ENCODE data around the gene GRK6. TPM values are rescaled to one million over a fixed set of nuclear protein-coding genes. Genes with fewer than 3 reads are reported as not detected.
A peak's percentile ranks its signal among the peaks of the same experiment; 100 is the strongest.
"Not testable (repeated sequence)": the region's sequence is repeated elsewhere in the genome, so short reads cannot be mapped to it uniquely, and the experiment has no call there.

The GRK6 gene
- polyA plus RNA-seq, 5 donors: 14.8 to 27.7 (median 17.7) TPM

DNA sequence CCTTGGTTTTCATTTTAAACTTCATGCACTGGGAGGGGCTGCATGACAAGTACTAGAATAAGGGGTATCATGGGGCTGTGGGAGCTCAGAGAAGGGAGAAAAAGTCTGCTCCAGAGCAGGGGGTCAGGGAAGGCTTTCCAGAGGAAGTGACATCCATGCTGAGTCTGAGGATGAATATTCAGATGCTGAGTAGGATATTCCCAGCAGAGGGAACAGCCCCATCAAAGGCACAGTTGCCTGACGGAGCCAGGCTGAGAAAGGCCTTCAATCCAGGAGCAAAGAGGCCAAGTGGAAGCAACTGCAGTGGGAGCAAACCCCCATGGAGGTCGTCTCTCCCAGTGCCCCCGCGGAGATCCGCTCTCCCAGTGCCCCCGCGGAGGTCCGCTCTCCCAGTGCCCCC, 30.4 kb upstream of the GRK6 start:
- DNase-seq: no peak

DNA sequence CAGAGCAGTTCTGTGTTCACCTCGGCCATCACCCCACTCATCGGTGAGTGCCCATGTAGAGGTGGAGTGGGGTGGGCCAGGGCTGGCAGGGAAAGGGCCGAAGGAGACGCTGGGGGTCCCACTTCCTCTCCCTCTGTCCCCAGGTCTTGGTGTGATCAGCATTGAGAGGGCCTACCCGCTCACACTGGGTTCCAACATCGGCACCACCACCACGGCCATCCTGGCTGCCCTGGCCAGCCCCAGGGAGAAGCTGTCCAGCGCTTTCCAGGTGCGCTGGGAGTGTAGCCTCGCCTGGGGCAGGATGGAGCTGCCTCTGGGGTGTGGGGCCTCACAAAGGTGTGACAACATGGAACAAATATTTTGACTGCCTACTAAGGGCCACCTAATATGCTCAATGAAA, 29.7 kb upstream of the GRK6 start:
- DNase-seq: no peak

DNA sequence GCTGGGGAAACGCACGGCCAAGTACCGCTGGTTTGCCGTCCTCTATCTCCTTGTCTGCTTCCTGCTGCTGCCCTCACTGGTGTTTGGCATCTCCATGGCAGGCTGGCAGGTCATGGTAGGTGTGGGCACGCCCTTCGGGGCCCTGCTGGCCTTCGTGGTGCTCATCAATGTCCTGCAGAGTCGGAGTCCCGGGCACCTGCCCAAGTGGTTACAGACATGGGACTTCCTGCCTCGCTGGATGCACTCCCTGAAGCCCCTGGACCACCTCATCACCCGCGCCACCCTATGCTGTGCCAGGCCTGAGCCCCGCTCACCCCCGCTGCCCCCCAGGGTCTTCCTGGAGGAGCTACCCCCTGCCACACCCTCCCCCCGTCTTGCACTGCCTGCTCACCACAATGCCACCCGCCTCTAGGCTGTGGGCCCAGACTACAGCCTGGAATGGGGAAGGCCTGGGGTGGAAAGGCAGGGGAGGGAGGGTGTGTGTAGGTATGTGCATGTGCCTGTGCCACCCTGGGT, 28.5 kb upstream of the GRK6 start:
- no peak for DNase-seq

DNA sequence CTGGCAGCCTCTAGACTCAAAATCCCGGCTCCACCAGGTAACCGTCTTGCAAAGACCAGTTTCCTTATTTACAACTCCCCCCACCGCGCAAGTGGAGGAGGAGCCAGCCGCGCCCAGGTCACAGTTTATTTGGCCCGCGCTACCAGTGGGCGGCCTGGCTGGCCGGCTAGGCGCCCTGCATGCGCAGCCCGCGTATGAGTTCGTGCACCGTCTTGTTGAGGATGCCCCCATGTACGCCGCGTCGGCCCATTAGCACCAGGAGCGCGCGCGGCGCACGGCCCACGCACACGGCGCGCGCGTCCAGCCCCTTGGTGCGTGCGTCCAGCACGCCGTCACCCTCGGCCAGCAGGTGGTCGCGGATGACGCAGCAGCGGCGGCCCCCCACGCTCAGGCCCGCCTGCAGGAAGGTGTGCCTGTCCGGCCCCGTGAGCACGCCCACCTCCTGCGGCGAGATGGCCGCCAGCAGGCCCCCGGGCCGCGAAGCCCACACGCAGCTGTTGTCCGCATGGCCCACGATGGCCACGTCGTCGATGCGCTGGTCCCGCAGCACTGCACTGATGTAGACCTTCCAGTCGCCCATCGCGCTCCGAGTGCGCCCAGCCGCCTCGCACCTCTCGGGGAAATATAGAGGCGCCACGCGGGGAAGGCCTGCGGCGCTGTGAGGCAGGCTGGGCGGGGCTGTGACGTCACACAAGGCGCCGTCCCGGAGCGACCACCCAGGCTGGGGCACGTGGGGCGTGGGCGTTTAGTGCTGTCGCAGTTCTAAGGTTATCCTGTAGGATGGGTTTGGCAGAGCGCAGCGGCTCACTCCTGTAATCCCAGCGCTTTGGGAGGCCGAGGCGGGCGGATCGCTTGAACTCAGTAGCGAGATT, 26.2 kb upstream of the GRK6 start, which contains the start of gene PFN3:
Gene PFN3 (minus strand): TSS at position 665 of the 872 bp plus-strand sequence. CDS start 85 bp downstream, at position 580.
- no peak for DNase-seq

DNA sequence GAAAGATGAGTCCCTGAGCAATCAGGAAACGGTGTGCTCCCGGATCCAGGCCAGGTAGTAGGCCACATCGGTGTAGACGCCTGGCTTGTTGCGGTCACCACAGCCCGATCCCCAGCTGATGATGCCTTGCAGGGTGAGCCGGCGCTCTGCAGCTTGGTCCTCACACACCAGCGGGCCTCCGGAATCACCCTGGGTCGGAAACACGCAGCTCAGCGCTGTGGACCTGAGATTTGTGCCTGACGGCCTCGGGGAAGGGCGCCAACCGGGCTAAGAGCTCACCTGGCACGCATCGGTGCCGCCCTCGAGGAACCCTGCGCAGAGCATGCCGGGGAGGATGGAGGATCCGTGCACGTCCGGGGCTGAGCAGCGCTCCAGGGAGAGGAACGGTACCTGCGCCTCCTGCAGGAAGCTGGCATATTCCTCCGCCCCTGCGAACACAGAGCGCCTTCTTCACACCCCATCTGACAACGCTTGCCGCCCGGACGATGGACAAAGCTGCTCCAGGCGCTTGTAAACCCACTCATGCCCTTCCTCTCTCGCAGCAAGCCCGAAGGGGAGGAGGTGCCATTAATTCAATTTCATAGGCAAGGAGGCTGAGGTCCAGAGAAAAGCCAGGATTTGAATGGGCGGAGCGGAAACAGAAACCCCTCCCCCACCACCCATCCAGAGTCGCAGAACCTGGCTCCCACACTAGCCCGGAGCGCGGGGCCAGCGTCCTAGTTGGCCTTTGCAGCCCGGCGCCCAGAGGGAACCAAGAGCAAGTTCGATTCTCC, 24.0 kb upstream of the GRK6 start:
- DNase-seq: no peak

DNA sequence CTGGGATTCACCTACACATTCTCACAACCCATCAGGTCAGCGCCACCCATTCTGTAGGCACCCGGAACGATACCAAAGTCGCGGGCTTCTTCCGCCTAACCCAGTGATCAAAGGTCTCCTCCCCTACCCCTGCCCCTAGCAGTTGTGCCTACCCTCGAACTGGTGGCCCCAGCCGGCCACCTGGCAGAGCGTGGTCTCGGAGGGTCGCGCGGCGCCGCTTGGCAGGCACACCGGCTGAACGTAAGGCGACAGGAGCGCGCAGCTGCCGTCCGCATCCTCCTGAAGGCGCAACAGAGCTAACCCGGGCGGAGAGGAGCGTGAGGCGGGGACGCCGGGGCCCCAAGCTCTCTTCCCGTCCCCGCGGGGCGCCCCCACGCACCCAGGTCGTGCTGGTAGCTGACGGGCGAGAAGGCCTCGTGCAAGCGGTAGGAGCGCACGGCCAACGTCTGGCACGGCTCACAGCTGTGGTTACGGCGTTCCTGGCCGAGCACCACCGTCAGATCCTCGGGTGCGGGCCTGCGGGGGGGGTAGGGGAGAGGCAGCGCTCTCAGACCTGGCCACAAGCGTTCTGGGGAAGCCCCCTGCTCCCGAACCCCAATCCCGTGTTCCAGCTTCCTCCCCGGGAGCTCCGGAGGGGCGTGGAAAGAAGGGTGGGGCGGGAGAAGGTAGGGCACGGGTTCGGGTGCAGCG, 23.2 kb upstream of the GRK6 start:
- no peak for DNase-seq

DNA sequence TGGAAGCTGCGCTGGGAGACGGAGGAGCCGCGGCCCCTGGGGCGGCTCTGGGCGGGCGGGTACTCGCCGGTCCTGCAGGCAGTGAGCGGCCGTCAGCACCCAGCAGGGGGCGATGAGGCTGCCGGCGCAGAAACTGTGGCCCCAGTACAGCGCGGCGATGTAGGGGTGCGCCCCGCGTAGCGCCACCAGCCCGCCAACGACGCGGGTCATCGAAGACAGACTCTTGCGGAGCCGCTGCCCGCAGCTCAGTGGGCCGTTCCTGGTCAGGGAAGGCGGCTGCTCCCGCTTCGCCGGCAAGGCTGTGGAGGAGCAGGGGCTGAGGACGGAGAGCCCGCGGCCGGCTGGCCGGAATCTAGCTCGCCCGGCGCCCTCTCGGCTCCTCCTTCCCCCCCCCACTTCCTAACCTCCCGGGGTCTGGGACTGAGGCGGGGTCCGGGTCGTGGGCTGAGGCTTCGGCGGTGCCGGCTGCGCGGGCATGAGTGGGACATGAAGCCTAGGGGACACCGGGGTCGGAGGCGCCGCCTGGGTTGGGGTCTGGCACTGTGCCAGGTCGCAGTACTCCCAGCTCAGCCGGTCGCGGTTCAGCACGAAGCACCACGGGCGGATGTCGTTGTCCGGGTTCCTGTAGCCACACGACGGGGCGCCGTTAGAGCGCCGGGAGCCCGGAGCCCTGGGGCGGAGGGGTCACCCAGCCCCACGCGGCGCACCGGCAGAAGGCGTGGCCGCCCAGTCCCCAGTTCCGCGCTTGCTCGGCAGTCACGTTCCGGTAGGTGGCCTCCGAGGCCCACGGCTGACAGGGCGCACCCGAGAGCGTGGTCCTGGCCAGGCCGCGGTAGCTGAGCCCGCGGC, 22.5 kb upstream of the GRK6 start:
- DNase-seq: peak; percentile 80 to 81

DNA sequence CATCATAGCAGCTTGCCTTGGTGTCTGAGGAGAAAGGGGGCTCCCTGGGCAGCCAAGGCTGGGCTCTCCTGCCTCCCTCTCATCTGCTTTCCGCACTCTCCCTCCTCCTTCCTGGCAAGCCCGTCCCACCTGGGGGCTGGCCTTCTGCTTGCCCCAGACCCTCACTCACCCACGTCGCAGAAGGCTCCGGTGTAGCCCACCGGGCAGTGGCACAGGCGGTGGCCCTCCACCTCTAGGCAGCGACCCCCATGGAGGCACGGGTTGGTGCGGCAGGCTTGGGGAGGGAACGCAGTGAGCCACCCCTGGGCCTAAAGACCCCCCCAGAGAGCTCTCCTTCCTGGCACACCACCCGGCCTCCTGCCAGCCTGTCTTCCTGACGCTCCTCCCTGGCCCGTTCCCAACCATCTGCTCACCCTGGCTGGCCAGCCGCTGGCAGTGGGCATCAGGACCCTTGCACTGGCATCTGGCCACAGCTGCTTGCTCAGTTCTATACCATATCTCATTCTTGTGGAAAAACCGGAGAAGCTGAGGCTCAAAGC, 21.8 kb upstream of the GRK6 start:
- DNase-seq: no peak

DNA sequence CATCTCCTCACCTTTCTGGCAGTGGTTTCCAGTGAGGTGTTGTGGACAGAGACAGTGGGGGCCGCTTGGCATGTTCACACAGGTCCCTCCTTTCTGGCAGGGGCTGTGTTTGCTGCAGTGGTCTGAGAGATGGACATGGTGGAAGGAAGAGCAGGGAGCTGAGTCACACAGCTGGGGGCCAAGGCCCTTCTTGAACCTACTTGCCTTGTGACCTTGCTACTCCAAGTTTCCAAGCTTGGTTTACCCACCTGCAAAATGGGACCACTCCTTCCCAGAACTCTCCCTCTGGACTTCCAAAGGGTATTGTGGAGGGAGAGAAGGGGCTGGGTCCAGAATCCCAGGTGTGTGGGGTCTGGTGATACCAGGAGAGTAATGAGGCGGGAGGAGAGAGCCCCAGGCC, 21.2 kb upstream of the GRK6 start:
- DNase-seq: no peak

DNA sequence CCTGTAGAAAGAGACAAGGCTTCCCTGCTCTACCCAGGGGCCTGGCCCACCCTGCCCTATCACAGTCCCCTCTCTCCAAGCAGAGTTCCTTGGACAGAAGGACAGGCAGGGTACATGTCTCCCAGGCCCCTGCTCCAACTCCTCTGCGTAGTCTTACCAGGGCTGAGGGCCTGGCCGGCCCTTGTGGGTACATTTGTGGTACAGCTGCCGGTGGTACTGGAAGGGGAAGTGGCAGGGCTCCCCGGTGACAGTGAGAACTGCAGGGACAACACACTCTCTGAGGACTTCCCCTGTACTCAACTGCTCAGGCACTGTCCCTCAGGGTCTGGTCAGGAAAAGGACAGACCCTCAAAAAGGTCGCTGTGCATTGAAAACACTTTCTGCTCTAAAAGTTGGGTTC, 20.7 kb upstream of the GRK6 start:
- no peak for DNase-seq

DNA sequence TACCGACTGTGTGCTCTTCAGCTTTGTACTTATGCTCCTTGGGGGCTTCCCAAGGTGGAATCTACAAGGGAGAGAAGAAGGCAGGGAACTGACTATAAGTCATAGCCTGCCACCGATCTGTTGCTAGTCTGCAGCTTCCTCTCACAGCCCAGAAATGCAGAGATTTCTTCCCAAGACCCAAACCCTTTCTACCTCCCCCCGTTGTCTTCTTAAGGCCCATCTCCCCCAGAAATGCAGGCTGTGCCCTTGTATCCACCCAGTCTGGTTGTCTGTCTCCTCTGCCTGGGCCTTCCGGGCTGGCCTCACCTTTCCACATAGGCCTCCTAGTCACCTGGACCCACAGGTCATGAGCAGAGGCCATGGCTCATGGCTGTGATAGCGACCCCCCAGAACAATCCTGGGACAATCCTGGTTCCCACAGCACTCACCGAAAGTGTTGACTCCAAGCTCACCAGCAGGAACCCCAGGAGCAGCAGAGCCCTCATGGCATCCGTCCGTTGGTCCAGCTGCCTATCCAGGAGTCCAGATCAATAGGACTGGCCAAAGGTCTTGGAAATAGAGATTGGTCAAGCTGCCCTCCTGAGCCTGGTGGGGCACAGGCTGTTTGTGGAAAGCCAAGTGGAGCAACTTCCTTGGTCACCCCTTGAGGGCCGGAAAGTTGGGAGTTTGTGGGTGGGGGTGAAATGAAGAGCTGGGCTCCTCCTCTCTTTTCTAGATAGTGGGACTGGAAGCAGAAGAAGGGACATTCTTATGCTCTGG, 17.3 kb upstream of the GRK6 start, which contains the start of gene F12:
Gene F12 (minus strand): TSS at position 522 of the 759 bp plus-strand sequence. CDS start 37 bp downstream, at position 485.
- no peak for DNase-seq

DNA sequence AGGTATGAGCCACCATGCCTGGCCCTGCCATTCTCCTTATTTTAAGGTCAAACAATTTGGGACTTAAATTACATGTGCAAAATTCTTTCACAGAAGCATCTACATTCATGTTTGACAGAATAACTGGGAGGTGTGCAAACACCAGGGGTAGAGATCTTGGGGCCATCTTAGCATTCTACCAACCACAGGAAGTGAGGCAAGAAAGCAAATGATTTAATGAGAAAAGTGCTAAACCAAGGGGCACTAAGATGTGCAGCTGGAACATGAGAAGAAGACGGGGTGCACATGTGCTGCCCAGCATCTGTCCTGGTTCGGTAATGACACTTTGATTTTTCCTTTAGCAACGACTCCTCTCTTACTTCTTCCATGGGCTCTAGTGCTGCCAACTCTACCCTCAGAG, 15.9 kb upstream of the GRK6 start:
- DNase-seq: no peak

DNA sequence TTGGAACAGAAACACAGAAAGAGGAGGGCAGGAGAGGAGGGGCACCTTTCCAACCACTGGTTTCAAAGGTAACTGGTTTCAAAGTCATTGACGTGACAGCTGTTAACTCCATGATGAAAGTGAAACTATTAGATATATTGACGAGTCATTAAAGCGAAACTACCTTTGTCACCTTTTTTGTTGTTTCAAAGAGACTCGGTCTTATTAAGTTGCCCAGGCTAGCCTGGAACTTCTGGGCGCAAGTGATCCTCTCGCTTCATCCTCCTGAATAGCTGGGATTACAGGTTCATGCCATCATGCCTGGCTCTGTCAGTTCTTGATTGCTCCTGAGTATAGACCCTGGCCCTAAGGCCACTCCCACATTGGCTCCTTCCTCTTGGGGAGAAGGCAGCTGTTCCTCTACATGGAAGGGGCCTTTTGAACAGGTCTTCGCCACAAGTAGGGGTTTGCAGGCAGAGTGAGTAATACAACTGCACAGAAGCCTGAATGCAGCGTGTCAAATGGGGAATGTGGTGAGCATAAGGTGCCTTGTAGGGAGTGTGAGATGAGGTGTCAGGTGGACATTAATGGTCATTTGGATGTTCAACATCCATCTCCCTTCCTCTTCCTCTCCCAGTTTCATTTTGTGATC, 13.8 kb upstream of the GRK6 start:
- no peak for DNase-seq

DNA sequence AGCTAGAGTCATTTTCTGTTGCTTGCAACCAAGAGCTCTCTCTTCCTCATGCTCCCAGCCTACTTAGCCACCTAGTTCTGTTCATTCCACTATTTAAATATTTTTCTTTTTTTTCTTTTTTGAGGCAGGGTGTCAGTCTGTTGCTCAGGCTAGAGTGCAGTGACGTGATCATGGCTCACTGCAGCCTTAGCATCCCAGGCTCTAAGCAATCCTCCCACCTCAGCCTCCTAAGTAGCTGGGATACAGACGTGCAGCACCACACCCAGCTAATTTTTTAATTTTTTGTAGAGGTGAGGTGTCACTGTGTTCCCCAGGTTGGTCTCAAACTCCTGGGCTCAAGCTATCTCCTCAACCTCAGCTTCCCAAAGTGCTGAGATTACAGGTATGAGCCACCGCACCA, 12.0 kb upstream of the GRK6 start:
- DNase-seq: no peak

DNA sequence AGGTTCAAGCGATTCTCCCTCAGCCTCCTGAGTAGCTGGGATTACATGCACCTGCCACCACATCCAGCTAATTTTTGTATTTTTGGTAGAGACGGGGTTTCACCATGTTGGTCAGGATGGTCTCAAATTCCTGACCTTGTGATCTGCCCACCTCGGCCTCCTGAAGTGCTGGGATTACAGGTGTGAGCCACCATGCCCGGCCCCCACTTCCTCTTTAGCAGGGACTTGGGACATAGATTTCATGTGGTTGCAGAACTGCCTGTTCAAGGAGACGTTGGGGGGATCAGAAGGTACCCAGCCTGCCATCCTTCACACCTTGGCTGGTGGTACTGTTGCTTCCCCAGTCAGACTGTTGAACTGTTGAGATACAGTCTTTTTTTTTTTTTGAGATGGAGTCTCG, 9.4 kb upstream of the GRK6 start:
- not testable (repeated sequence) for DNase-seq

DNA sequence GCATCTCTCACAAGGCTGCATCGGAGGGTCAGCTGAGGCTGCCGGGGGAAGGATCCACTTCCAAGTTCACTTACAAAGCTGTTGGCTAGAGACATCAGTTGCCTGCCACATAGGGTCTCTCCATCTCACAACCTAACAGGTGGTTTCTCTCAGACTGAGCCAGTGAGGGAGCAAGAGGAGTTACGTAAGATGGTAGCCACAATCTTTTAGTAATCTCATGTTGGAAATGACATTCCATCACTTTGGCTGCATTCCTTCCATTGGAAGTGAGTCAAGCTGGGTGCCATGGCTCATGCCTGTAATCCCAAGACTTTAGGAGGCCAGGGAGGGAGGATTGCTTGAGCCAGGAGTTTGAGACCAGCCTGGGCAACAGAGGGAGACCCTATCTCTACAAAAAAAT, 7.4 kb upstream of the GRK6 start:
- DNase-seq: peak in 1 of 2 donors; percentile 61

DNA sequence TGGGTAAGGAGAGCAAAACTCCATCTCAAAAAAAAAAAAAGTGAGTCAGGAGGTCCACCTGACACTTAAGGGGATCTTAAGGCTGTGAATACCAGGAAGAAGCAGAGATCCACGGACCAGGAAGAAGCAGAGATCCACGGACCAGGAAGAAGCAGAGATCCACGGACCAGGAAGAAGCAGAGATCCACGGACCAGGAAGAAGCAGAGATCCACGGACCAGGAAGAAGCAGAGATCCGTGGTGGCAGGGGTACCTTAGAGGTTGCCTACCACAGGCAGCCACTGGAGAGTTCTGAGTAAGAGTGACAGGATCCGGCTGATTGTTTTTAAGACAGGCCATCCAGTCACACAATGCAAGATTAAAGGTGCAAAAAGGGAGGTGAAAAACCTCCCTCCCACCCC, 6.0 kb upstream of the GRK6 start:
- not testable (repeated sequence) for DNase-seq

DNA sequence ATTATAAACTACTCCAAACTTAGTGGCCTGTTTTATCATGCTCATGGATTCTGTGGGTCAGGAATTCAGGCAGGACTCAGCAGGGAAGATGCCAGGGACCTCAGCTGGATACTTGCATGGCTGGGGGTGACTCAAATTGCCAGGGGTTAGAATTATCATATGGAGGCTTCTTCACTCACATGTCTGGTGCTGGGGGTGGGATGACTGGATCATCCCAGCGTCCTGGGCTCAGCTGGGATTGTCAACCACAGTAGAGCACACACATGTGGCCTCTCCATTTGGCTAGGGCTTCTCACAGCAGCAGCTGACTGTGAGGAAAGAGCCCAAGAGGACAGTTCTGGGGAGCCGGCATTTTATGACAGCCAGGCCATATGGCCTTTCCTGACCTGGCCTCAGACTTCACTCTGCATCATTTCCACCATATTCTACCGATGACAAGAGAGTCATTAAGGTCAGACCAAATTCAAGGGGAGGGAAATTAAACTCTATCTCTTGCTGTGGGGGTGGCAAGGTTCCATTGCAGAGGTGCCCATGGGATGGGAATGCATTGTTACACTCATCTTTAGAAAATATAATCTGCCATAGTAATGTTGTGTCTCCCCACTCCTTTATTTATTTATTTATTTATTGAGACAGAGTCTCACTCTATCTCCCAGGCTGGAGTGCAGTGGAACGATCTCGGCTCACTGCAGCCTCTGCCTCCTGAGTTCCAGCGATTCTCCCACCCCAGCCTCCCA, 5.2 kb upstream of the GRK6 start:
- no peak for DNase-seq

DNA sequence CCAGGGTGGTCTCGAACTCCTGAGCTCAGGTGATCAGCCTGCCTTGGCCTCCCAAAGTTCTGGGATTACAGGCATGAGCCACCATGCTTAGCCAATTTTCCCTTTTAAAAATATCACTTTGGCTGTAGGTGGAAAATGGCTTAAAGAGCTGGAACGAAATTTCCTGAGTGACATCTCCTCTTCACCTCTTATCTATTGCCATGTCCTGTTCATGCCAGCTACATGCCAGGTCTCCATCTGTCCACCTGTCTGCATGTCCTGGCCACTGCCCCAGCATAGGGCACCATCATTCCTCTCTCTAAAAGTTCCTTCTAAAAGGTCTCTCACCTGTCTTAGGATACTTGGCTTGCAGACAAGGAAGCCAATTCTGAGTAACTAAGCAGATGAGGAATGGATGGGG, 2.8 kb upstream of the GRK6 start:
- DNase-seq: no peak

All from right lung (tissue), 5 donors.